Endothelial cell of umbilical vein (primary cell): ENCODE data around the gene RSBN1. TPM values are rescaled to one million over a fixed set of nuclear protein-coding genes. Genes with fewer than 3 reads are reported as not detected.

Experiments
- BruUV-seq: library from RNA; stranded (reverse); fragments of 400-500 nt; replicated peaks from 2 replicates; lab custom pipeline; 2021; lab: Mats Ljungman, UMichigan
- CTCF ChIA-PET: fragments of 300-600, 350-600 bp; sonication (Branson Sonifier 250); formaldehyde crosslinking; loops from one replicate; lab custom pipeline; 2021; ENCODE audit warnings: antibody characterized with exemption, inconsistent platforms; lab: Charles Lee
- POLR2A ChIA-PET: fragments of 300-600, 350-600 bp; sonication (Branson Sonifier 250); formaldehyde crosslinking; loops from one replicate; lab custom pipeline; 2021; ENCODE audit warnings: antibody characterized with exemption, inconsistent platforms; lab: Charles Lee
- DNase-seq: peaks from one replicate; pipeline ENCODE4 v3.0.0-alpha.2; 2011; ENCODE audit warnings: low read depth, low spot score
- FAIRE-seq: peaks from 2 replicates; lab custom pipeline; 2011; peaks lifted over from hg19 to GRCh38; lab: Jason Lieb, UNC
- H2AFZ ChIP-seq: 2 replicates; pipeline ENCODE4 v1.6.0; 2012; ENCODE audit warnings: low read depth, low read length, control low read depth, inconsistent platforms
- H3K27ac ChIP-seq: 2 replicates; pipeline ENCODE4 v1.5.1; 2011; ENCODE audit warnings: low read depth, mild to moderate bottlenecking, control low read depth, low read length, moderate library complexity; ENCODE audit not compliant: insufficient read depth
- H3K27me3 ChIP-seq, 2 experiments: 2 replicates each; pipeline versions ENCODE4 v1.6.0 to v1.6.1; 2011; ENCODE audit warnings: low read length in 2 of 2, mixed read lengths in 1 of 2; ENCODE audit not compliant: control insufficient read depth in 2 of 2, insufficient read depth in 2 of 2
- H3K36me3 ChIP-seq, 2 experiments: 2 replicates in 1 of 2; 3 replicates in 1 of 2; pipeline ENCODE4 v1.5.1; 2011; ENCODE audit warnings: low read length in 2 of 2, mild to moderate bottlenecking in 1 of 2, moderate library complexity in 1 of 2; ENCODE audit not compliant: control insufficient read depth in 2 of 2, insufficient read depth in 2 of 2; ENCODE audit errors: extremely low read depth in 1 of 2
- H3K4me1 ChIP-seq: 3 replicates; pipeline ENCODE4 v1.5.1; 2011; ENCODE audit warnings: mild to moderate bottlenecking, low read length; ENCODE audit not compliant: control insufficient read depth, insufficient read depth; ENCODE audit errors: extremely low read depth
- H3K4me2 ChIP-seq: 2 replicates; pipeline ENCODE4 v1.6.1; 2011; ENCODE audit warnings: low read length, control low read depth, mixed read lengths; ENCODE audit not compliant: insufficient read depth
- H3K4me3 ChIP-seq, 3 experiments: fragments of 200-600 bp in 1 of 3; sonication (generic), shearing (Covaris generic) in 1 of 3; replicated peaks in 1 of 3; 2 replicates each; pipeline ENCODE4 v1.5.1; 2011 to 2016; ENCODE audit warnings: control low read depth in 3 of 3, low read length in 3 of 3, mild to moderate bottlenecking in 2 of 3, inconsistent platforms in 1 of 3, low read depth in 1 of 3, moderate library complexity in 1 of 3; ENCODE audit not compliant: insufficient read depth in 1 of 3
- H3K79me2 ChIP-seq: 2 replicates; pipeline ENCODE4 v1.6.0; 2012; ENCODE audit warnings: low read length, inconsistent platforms; ENCODE audit not compliant: control insufficient read depth, insufficient read depth
- H3K9ac ChIP-seq: replicated peaks from 2 replicates; pipeline ENCODE3; 2011; ENCODE audit warnings: low read length, control low read depth; ENCODE audit not compliant: insufficient read depth; ENCODE audit errors: extremely low read depth
- H3K9me1 ChIP-seq: replicated peaks from 3 replicates; pipeline ENCODE4 v1.6.0; 2011; ENCODE audit warnings: mild to moderate bottlenecking, low read length; ENCODE audit not compliant: control insufficient read depth, insufficient read depth; ENCODE audit errors: extremely low read depth
- H3K9me3 ChIP-seq: replicated peaks from 2 replicates; pipeline ENCODE4 v1.5.1; 2012; ENCODE audit warnings: low read length, inconsistent platforms; ENCODE audit not compliant: control insufficient read depth, insufficient read depth
- H4K20me1 ChIP-seq: replicated peaks from 2 replicates; pipeline ENCODE3; 2011; ENCODE audit warnings: mild to moderate bottlenecking, low read length; ENCODE audit not compliant: control insufficient read depth, insufficient read depth; ENCODE audit errors: extremely low read depth
- CTCF ChIP-seq, 2 donors: IDR thresholded peaks; 1 replicate in 1 of 2; 2 replicates in 1 of 2; pipeline ENCODE4 v1.5.1; 2011; ENCODE audit warnings: low read length in 2 of 2, mild to moderate bottlenecking in 2 of 2, moderate library complexity in 2 of 2, control low read depth in 1 of 2, inconsistent platforms in 1 of 2, low read depth in 1 of 2; ENCODE audit not compliant: insufficient read depth in 1 of 2; ENCODE audit errors: extremely low read depth in 1 of 2
- EZH2 ChIP-seq: IDR thresholded peaks from 2 replicates; pipeline ENCODE4 v1.6.1; 2012; ENCODE audit warnings: borderline replicate concordance, low read depth, mild to moderate bottlenecking, moderate library complexity, low read length, inconsistent platforms; ENCODE audit not compliant: severe bottlenecking
- FOS ChIP-seq: IDR thresholded peaks from 2 replicates; pipeline ENCODE4 v1.6.1; 2011; ENCODE audit warnings: mild to moderate bottlenecking, low read length, moderate library complexity, borderline replicate concordance; ENCODE audit not compliant: insufficient read depth
- GATA2 ChIP-seq: IDR thresholded peaks from 2 replicates; pipeline ENCODE4 v1.7.0; 2011; ENCODE audit warnings: low read depth, mild to moderate bottlenecking, moderate library complexity, mixed read lengths, low read length; ENCODE audit not compliant: insufficient read length, insufficient read depth
- JUN ChIP-seq: IDR thresholded peaks from 2 replicates; pipeline ENCODE4 v1.6.1; 2011; ENCODE audit warnings: borderline replicate concordance, low read depth; ENCODE audit not compliant: insufficient read length, insufficient read depth
- MAX ChIP-seq: IDR thresholded peaks from 2 replicates; pipeline ENCODE4 v1.6.1; 2011; ENCODE audit not compliant: insufficient read depth, insufficient read length
- MYC ChIP-seq: IDR thresholded peaks from one replicate; pipeline ENCODE4 v1.6.1; 2011; ENCODE audit warnings: mild to moderate bottlenecking, low read depth, low read length
- POLR2A ChIP-seq: IDR thresholded peaks from 2 replicates; pipeline ENCODE4 v1.6.1; 2012; ENCODE audit warnings: low read depth, mild to moderate bottlenecking, control low read depth, low read length
- POLR2AphosphoS5 ChIP-seq: IDR thresholded peaks from 2 replicates; pipeline ENCODE4 v1.6.1; 2012; ENCODE audit warnings: low read depth, mild to moderate bottlenecking, control low read depth, low read length, moderate library complexity; ENCODE audit not compliant: insufficient read depth
- dilution Hi-C: fragments of 300-500 bp; cut with MboI; formaldehyde crosslinking; loops from one replicate; pipeline ENCODE4 v1.15.0; 2019; ENCODE audit warnings: low sequenced_read_pairs; ENCODE audit not compliant: extremely low pct_ligation_motif_present
- intact Hi-C: fragments of 100-400 bp; cut with micrococcal nuclease; formaldehyde crosslinking; loops from one replicate; pipeline ENCODE4 v1.10.0; 2022
- polyA plus RNA-seq, 4 experiments: library from polyadenylated mRNA; depleted of rRNA in 3 of 4; stranded (reverse) in 3 of 4; unstranded in 1 of 4; fragments of >200 nt; gene quantifications; 2 replicates each; pipeline versions ENCODE4 v1.2.1 to v1.2.3, GENCODE V29; 2011 to 2012; ENCODE audit warnings: missing spikeins in 1 of 4
- total RNA-seq: library from RNA; stranded (reverse); gene quantifications from 2 replicates; pipeline ENCODE4 v1.2.3, GENCODE V29; 2021

Gene RSBN1
- total and polyA plus RNA-seq, 2 donors (not counting 3 experiments of a cell fraction or from before 2014, with no cell fraction given) = 4.0 to 13.4 TPM

GRCh38 chr1:113855630-113856400 is 43.5 kb upstream of the RSBN1 start:
- H3K36me3 ChIP-seq = no peaks in the 10 kb centered on the region
- FAIRE-seq (no peak), DNase-seq (no peak)
- H3K9ac ChIP-seq = no peak overlapping the region
- dilution Hi-C loops (no loop called here), intact Hi-C loops (no loop called here)
- BruUV-seq = no TSS peak
- CTCF ChIA-PET = interaction anchor here (1.7 to 4.4 kb wide), 2 partner anchors 20 to 76 kb away, joined by 5 to 24 read pairs; no protein-coding TSS in a partner anchor
- H3K9me3 ChIP-seq = no peaks in the 10 kb centered on the region
- no peak overlapping the region for H2AFZ ChIP-seq
- H3K27me3 ChIP-seq = no peaks in the 10 kb centered on the region
- TF ChIP-seq MAX (no peak), GATA2 (no peak), FOS (no peak), CTCF (IDR thresholded peaks at IDR 0.05; ENCODE audit: extremely low read depth in 1 of 2, insufficient read depth in 1 of 2, low read depth in 1 of 2, low read length in 2 of 2) (no peak), POLR2AphosphoS5 (no peak), MYC (no peak), POLR2A (no peak), JUN (no peak), EZH2 (no peak)
- H3K4me2 ChIP-seq = no peak overlapping the region
- H3K79me2 ChIP-seq = no peaks in the 10 kb centered on the region
- no peak overlapping the region for H3K27ac ChIP-seq
- POLR2A ChIA-PET = no interaction called here
- no peaks in the 10 kb centered on the region for H3K9me1 ChIP-seq
- H4K20me1 ChIP-seq = no peaks in the 10 kb centered on the region
- H3K4me3 ChIP-seq = no peak overlapping the region
- peaks cover 11% of the 10 kb centered on the region for H3K4me1 ChIP-seq
